GM19455 (cell line): ENCODE measurements around the gene CAMSAP1.
A peak's percentile ranks its signal among the peaks of the same experiment; 100 is the strongest.
"Not testable (repeated sequence)": the region's sequence is repeated elsewhere in the genome, so short reads cannot be mapped to it uniquely, and the experiment has no call there.

Experiments
- ATAC-seq: cut with Tn5 transposase; IDR thresholded peaks from one replicate; pipeline ENCODE4 v1.9.1; 2021; ENCODE audit not compliant: unreplicated experiment

Gene CAMSAP1

DNA sequence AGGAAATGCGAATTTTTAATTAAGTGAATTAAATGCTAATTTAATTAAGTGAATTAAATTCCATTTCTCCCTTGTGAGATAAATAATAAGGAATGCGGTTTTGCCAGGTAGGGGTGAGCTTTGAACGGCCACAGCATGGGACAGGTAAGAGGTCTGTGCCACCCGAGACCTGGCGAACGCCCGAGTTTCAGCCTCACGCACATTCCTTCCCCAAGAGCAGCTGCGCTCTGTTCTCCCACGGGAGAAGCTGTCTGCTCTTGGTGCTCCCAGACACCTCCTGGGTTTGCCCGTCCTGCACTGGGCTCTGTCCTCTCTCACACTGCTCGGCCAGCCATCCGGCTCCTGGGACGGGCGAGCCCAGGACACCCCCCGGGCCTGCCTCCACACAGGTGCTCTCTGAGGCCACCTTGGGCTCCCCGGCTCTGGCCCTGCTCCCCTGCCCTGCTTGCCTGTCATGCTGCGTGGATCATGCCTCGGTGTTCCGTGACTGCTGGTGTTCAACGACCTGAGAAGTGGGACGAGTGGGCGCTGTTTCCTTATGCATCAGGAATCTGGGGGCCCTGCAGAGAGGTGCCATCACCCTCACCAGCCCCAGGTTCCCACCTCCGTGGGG is 13.7 kb upstream of the CAMSAP1 start:
- no peak for ATAC-seq

DNA sequence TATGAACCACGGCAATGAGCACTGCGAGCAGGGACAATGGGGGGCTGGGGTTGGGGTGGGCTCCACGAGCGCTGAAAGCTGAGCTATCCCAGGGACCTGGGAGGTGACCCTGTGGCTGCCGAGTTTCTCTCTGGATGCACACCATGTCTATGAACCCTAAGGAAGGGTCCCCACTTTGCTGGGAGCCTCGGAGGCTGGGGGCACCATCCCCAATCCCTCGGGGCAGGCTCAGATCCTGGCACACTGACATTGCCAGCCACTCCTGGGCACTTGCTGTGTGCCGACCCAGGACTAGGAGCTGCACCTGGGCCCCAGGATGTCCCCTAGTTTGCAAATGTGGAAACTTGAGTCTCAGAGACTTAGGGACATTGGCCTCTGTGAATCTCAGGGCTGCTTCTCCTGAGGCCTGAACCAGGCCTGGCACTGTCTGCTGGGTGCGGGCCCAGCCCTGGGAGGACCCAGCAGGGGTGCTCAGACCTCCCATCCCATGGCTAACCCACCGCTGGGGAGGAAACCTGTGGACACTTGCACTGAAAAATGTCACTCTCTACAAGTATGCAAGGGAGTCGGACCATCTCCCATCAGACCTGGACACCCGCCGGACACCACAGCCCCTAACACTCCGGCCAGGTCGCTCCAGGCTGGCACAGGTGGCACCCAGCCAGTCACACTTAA is 13.0 kb upstream of the CAMSAP1 start:
- no peak for ATAC-seq

DNA sequence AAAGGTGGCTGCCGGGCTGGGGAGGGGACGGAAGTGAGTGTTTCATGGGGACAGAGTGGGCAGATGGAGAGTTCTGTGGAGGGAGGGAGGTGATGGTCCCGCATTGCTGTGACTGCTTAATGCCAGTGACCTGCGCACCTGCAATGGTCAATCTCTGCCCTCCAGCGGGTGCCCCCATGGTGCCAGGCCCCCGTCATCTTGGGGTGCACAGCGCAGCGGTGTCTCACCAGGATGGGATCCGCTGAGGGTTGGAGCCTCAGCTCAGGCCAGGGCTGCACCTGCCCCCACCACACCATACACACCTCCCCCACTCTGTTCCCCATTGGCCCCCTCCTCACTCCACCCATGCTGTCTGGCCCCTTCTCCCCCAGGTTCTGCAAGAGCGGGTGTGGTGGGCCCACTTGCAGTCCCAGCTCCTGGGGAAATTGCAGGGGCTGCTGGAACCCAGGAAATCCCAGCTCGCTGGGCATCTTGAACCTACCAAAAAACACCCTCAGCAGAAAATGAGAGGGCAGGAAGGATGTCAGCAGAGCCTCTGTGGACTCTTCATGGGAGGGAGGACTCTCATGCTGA is 12.1 kb upstream of the CAMSAP1 start:
- ATAC-seq: no peak

DNA sequence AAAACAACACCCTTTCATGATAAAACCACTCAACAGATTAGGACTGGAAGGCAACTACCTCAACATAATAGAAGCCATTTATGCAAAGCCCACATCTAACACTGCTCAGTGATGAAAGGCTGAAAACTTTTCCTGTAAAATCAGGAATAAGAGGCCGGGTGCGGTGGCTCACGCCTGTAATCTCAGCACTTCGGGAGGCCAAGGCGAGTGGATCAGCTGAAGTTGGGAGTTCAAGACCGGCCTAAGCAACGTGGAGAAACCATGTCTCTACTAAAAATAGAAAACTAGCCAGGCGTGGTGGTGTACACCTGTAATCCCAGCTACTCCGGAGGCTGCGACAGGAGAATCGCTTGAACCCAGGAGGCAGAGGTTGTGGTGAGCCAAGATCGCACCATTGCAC is 8.9 kb upstream of the CAMSAP1 start:
- ATAC-seq: not testable (repeated sequence)

DNA sequence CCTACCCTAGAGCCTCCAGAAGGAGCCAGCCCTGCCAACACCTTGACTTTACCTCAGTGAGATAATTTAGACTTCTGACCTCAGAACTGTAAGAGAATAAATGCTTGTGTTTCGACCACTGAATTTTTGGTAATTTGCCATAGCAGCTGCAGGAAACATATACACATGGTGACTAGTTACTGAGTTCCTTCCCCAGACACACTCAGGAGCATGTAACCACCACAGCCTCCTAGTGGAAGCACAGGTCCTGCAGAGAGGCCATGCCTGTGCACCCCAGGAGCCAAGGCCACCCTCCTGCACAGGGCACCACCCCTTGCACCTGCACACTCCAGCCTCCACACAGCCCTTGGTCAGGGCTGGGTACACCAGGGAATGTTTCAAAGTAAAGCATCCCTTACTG is 7.6 kb upstream of the CAMSAP1 start:
- ATAC-seq: no peak

DNA sequence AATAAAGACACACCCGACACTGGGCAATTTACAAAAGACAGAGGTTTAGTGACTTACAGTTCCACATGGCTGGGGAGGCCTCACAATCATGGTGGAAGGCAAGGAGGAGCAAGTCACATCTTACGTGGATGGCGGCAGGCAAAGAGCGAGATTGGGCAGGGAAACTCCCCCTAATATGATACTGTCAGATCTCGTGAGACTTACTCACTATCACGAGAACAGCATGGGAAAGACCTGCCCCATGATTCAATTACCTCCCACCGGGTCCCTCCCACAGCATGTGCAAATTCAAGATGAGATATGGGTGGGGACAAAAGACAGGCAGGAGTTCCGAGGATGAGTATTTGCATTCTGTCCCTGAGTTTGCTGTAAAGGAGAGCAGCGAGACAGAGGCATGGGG is 3.9 kb upstream of the CAMSAP1 start:
- not testable (repeated sequence) for ATAC-seq

DNA sequence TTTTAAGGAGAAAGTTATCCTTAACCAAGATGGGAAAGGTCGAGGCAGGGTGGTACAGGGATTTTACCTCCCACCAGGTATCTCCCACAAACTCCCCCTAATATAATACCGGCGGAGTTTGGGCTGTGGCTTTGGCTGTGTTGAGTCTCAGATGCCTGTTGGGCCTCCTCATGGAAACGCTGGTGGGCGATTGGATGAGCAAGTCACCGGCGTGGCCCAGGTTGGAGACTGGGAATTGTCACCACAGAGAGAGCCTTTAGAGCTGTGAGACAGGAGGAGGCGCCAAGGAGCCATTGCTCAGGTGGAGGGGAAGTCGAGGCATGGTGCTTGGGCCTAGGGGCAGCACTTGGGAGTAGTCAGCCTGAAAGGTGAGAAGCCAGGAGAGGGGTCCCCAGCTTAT is 3.4 kb upstream of the CAMSAP1 start:
- no peak for ATAC-seq

DNA sequence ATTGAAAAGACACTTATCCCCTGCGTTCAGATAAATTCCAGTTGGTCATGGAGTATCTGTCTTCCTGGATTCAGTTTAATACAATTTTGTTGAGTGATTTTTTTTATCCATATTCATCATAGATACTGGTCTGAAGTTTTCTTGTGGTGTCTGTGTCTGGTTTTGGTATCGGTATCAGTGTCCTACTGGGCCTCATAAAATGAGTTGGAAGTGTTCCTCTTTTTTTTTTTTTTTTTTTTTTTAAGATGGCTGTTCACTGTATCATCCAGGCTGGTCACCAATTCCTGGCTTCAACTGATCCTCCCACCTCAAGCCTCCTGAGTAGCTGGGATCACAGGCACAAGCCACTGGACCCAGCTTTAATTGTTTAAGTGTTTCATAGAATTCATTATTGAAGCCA is 2.9 kb upstream of the CAMSAP1 start:
- ATAC-seq: no peak

DNA sequence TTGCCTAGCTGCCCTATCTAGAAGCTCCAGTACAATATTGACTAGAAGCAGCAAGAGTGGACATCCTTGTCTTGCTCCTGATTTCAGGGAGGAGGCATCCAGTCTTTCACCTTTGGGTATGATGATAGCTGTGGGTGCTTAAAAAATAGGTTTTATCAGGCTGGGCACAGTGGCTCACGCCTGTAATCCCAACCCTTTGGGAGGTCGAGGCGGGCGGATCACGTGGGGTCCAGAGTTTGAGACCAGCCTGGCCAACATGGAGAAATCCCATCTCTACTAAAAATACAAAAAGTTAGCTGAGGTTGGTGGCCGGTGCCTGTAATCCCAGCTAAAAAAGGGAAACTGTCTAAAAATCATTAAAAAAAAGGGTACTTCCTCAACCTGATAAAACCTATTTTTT is 2.0 kb upstream of the CAMSAP1 start:
- ATAC-seq: no peak

DNA sequence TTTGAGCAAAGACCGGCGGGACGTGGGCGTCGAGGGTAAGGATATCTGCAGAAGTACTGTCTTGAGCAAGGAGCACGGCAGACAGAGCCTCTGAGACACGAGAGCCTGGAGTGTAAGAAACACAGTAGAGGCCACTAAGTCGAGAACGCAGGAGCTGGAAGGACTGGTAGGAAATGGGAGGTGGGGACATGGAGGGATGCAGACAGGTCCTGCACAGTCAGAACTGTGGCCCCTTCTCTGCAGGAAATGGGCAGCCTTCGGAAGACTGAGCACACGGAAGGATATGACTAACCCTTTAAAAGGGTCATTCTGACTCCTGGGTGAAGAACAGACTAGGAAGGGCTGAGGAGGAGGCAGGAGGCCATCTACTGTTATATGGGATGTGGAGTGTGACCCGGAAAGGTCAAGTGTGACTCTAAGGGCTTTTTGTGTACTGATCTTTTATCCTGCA is 1.4 kb upstream of the CAMSAP1 start:
- ATAC-seq: no peak

DNA sequence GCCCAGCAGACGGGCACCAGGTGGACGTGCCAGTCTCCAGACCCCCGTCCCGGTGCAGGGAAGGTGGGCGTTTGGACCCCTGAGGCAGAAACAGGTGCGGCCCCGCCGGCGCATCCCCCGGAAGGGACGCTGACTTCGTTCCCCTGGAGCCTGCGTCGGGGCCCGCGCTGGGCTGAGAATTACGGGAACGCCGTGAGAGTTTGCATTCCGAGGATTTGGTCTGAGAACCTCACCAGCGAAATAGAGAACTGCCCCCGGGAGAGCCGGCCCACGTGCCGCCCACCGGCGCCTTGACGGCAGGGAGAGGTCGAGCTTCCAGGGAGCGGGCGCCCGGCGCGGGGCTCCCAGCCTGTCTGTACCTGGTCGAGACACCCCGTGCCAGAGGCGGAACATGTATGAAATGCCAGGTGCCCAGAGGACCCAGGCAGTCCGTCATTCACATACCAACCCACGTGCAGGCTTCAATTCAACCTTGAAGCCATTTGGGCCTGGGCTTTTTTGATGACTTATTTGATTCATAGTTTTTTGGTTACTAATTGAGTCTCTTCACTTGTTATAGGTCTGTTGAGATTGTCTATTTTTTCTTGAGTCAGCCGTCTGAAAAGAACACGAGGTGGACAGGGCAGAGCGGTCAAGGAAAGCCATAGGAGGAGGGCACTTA is 877 bp upstream of the CAMSAP1 start:
- ATAC-seq: no peak

DNA sequence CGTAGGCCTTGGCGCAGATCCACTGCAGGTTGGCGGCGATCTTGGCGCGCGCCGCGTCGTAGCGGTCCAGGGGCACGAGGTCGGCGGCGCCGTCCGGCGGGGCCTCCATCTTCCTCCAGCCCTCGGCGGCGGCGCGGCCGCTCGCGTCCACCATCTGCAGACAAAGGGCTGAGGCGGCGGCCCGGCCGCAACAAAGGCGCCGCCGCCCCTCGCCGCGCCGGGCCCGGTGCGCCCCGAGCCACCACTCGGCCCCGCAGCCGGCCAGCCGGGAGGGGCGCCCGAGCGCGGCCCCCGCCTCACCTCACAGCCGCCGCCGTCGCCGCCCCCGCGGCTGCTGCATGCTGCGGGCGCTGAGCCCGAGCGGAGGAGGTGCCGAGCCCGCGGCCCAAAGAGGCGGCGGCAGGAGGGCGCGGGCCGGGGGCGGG is 328 bp downstream of the CAMSAP1 start:
- peak; percentile 21 for ATAC-seq

DNA sequence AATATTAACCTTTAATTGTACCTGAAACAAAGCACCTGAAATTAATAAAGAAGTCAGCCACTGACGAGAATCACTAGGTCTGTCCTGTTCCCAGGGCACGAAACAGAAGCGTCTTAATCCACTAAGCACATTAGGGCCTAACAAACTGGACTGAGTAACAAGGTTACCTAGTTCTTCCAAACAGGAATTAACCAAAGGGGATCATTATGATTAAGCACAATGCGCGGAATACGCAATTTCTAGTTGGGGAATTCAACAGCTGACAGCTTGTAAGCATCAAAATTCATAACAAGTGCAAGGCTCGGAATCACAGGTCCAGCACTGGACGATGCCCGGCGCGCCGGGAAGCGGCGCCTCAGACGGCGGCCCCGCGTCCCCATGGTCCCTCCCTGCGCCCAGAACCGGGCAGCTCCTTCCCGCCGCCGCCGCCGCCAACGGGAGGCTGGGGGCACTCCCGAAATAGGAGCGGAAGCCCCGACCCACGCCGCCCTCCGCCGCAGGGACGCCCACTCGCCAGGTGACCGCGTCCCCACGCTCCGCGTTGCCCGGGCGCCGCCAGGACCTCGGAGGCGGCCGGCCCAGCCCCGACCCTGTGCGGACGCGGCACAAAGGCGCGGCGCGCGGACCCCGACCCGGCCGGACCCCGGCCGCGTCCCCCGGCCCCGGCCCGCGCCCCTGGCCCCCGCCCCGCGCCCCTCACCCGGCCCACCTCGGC is 898 bp downstream of the CAMSAP1 start:
- ATAC-seq: peak; percentile 8

DNA sequence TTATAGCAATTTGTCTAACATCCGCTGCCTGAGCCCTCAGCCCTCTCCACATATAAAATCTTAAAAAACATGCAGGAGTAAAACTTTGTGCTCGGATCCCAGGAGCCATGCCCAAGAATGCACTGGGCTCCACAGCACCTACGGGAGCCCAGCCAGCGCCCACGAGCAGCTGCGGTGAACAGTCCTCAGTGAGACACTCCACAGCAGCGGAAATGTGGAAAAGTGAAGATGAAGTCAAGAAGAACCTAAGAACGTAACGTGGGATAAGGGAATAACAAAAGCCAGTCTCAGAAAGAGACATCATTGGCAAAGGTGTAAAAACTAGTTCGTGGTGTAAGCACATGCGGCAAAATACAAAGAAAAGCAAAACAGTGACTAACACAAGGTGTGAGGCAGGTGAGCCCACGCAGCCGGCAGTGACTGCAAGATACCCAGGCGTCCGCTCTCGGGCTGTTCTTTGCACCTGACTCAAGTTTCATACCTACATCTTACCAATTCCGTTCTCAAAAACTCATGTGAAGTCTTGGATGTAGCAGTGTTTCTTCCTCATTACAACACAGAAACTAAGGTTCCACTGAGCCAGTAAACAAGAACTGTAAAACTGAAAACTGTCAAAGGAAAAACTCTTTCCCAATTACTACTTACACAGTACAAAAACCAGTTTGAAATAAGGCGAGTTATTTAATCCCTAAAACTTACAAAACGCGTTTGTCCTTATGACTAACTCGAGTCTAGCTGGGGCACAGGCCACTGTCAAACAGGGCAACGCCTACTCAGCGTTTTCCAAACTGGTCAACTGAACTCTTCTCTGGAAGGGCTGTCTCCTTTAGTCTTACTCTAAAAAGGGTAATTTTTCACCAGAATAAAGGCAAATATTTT is 1.7 kb downstream of the CAMSAP1 start:
- no peak for ATAC-seq

DNA sequence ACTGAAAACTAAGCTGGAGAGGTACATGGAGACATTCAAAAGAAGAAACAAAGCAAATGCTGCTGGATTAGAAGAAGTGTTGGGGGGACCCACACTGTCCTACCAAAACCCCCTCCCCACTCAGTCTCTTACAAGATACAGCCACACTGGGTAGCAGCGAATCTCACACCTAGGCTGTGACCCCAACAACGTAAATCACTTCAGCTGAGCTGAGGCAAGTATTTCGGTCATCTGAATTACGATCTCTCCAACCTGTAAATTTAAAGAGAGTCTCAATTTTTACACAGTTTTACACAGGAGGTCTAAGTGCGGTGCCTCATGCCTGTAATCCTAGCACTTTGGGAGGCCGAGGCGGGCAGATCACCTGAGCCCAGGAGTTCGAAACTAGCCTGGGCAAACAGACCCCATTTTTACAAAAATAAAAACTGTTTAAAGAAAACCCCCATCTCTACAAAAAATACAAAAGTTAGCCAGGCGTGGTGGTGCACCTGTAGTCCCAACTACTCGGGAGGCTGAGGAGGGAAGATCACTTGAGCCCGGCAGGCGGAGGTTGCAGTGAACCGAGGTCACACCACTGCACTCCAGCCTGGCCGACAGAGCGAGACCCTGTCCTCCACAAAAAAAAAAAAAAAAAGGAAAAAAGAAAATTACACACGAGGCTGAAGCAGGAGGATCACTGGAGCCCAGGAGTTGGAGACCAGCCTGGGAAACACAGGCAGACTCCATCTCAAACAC is 3.4 kb downstream of the CAMSAP1 start:
- no peak for ATAC-seq

DNA sequence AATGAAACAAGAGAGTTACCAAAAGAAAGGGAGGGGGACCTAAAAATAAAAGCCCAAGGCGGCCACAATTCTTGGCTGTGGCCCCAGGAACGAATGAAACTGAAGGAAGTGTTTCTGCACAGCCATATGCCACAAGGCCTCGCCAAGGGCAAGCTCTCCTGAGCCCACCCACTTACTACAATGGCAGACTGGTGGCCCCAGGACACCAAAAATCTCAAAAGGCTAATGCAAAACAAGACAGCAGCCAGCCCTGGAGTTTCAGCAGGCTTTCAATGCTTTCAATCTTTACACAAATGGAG is 4.0 kb downstream of the CAMSAP1 start:
- no peak for ATAC-seq

DNA sequence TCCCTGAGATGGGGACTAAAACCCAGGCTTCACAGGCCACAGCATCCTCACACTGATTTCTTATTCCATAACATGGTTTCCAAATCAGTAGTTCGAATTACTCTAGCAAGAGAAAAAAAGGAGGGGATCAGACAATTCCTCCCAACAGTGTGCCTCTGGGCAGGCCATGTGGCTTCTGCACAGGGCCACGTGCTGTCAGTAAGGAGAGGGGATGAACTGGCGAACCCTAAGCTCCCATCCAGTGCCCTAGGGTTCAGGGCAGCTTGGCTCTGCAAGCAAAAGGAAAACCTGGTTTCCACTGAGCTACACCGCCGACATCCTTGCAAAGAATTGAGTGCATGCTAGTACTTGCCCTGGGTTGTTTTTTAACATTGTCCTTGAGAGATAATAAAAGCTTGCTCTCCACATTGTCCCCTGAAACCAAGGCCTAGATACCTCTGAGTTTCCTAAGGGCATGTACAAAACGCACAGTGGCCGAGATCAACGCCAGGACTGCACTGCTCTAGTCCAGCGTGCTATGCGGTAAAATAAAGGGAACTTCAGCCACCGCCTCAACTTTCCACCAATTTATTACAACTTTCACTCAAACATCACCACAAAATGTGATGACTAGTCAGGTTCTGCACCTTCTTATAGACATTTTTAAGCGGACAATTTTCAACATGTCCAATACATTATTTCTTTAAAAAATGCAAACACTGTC is 4.5 kb downstream of the CAMSAP1 start:
- no peak for ATAC-seq

DNA sequence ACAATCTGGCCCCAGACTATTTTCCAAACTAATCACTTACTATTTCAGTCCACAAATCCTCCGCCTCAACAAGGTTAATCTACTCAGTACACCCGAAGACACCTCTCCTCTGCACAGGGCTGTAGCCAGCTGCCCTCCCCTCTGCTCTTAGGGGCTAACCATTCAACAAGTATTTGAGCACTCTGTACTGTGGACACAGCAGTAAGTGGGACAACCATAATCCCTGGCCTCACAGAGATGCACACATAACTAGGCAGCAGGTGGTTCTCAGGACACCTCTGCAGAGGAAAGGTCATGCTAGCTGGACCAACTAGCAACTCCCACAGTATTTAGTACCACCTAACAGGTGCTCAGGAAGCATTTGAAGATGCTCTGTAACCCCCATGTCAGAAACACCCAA is 5.5 kb downstream of the CAMSAP1 start:
- no peak for ATAC-seq

DNA sequence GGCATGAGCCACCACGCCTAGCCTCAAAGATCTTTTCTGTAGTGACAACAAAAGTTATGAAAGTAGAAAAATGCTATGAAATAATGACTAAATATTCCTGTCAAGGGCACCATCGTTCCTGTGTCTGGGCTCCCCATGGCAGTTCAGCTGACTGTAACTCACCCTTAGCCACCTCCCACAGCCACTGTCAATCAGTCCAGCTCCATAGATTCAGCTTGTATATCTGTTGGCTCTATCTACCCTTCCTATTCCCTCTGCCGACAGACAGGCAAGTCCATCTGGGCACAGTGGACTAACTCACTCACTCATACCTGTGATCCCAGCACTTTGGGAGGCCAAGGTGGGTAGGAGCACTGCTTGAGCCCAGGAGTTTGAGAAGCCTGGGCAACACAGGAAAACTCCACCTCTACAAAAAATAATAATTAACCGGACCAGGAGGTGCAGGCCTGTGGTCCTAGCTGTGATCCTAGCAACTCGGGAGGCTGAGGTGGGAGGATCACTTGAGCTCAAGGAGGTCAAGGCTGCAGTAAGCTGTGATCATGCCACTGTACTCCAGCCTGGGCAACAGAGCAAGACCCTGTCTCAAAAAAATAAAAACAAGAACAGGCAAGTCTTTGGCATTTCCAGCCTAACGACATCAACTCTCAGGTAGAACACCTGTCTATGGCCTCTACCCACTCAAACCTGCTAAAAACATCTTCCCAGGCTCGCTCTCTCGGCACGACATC is 6.2 kb downstream of the CAMSAP1 start:
- no peak for ATAC-seq
